Naive thymus-derived CD4-positive, alpha-beta T cell (primary cell): Measurements from ENCODE around the gene ANKRD35. TPM values are rescaled to one million over a fixed set of nuclear protein-coding genes. Genes with fewer than 3 reads are reported as not detected.

Experiments used
- ATAC-seq: fragments of 150-1000 bp; cut with Tn5 transposase; 2 replicates; pipeline ENCODE4 v1.10.0; 2021; ENCODE audit warnings: mild to moderate bottlenecking, moderate library complexity
- CTCF ChIA-PET: fragments of 350-600 bp; sonication (Branson Sonifier 250); formaldehyde crosslinking; loops from one replicate; lab custom pipeline; 2021; ENCODE audit warnings: antibody characterized with exemption; lab: Charles Lee
- POLR2A ChIA-PET: fragments of 350-600 bp; sonication (Branson Sonifier 250); formaldehyde crosslinking; loops from one replicate; lab custom pipeline; 2021; ENCODE audit warnings: antibody characterized with exemption, inconsistent platforms; lab: Charles Lee
- DNase-seq, 9 donors: peaks; one replicate each; pipeline versions ENCODE4 v3.0.0 to v3.0.0-alpha.2; 2020 to 2022; ENCODE audit warnings: mixed read lengths in 1 of 9
- H3K27ac ChIP-seq: one replicate; pipeline ENCODE4 v1.7.0; 2013; ENCODE audit warnings: mild to moderate bottlenecking, low read depth, low read length, moderate library complexity
- H3K27me3 ChIP-seq, 2 donors: one replicate each; pipeline ENCODE4 v1.7.0; 2013; ENCODE audit warnings: low read length in 2 of 2, mild to moderate bottlenecking in 2 of 2, moderate library complexity in 2 of 2; ENCODE audit not compliant: control insufficient read depth in 2 of 2, insufficient read depth in 2 of 2
- H3K36me3 ChIP-seq, 3 experiments: 1 replicate in 2 of 3; 2 replicates in 1 of 3; pipeline ENCODE4 v1.7.0; 2013; ENCODE audit warnings: low read length in 3 of 3, mild to moderate bottlenecking in 3 of 3, moderate library complexity in 1 of 3; ENCODE audit not compliant: insufficient read depth in 3 of 3, control insufficient read depth in 2 of 3
- H3K4me1 ChIP-seq, 2 donors: one replicate each; pipeline ENCODE4 v1.7.0; 2013; ENCODE audit warnings: low read length in 2 of 2, mild to moderate bottlenecking in 2 of 2, moderate library complexity in 1 of 2; ENCODE audit not compliant: control insufficient read depth in 2 of 2, insufficient read depth in 2 of 2
- H3K4me3 ChIP-seq: 2 replicates; pipeline ENCODE4 v1.7.0; 2013; ENCODE audit warnings: mild to moderate bottlenecking, low read length
- H3K9me3 ChIP-seq, 3 experiments: 1 replicate in 2 of 3; 2 replicates in 1 of 3; pipeline ENCODE4 v1.7.0; 2013; ENCODE audit warnings: low read length in 3 of 3; ENCODE audit not compliant: control insufficient read depth in 2 of 3
- H3K27ac Mint-ChIP-seq, 9 donors: one replicate each; pipeline ENCODE4 v1.8.0; 2020 to 2022; ENCODE audit warnings: mixed read lengths in 9 of 9, mild to moderate bottlenecking in 8 of 9, moderate library complexity in 5 of 9, inconsistent platforms in 2 of 9
- H3K27me3 Mint-ChIP-seq, 5 donors: one replicate each; pipeline ENCODE4 v1.8.0; 2021 to 2022; ENCODE audit warnings: mixed read lengths in 5 of 5, mild to moderate bottlenecking in 1 of 5
- H3K36me3 Mint-ChIP-seq, 5 donors: one replicate each; pipeline ENCODE4 v1.8.0; 2020 to 2022; ENCODE audit warnings: mixed read lengths in 5 of 5, mild to moderate bottlenecking in 3 of 5, inconsistent platforms in 1 of 5
- H3K4me1 Mint-ChIP-seq, 7 donors: one replicate each; pipeline ENCODE4 v1.8.0; 2020 to 2022; ENCODE audit warnings: mixed read lengths in 7 of 7, mild to moderate bottlenecking in 3 of 7, inconsistent platforms in 1 of 7
- H3K4me3 Mint-ChIP-seq, 10 donors: one replicate each; pipeline ENCODE4 v1.8.0; 2020 to 2022; ENCODE audit warnings: mild to moderate bottlenecking in 10 of 10, mixed read lengths in 10 of 10, moderate library complexity in 6 of 10, inconsistent platforms in 2 of 10
- H3K9me3 Mint-ChIP-seq, 11 donors: one replicate each; pipeline ENCODE4 v1.8.0; 2020 to 2022; ENCODE audit warnings: mixed read lengths in 11 of 11, mild to moderate bottlenecking in 4 of 11, inconsistent platforms in 1 of 11, moderate library complexity in 1 of 11
- intact Hi-C, 2 donors: fragments of 100-400 bp; cut with micrococcal nuclease; formaldehyde crosslinking; loops; one replicate each; pipeline ENCODE4 v1.15.1; 2023
- polyA plus RNA-seq, 2 donors: library from polyadenylated mRNA; unstranded; fragments of 300-500 nt; fragmentation: Illumina TruSeq; gene quantifications; one replicate each; pipeline ENCODE4 v1.2.3, GENCODE V29; 2021
- total RNA-seq, 6 experiments: library from RNA in 5 of 6; stranded (reverse) in 5 of 6; gene quantifications; 1 replicate in 5 of 6; 2 replicates in 1 of 6; pipeline ENCODE4 v1.2.3 and lab custom pipeline; 2021 to 2026

ANKRD35 gene
- total and polyA plus RNA-seq, 7 experiments from 2014 or later, result 0.12 to 0.58 (median 0.14) TPM; not detected in 3

DNA sequence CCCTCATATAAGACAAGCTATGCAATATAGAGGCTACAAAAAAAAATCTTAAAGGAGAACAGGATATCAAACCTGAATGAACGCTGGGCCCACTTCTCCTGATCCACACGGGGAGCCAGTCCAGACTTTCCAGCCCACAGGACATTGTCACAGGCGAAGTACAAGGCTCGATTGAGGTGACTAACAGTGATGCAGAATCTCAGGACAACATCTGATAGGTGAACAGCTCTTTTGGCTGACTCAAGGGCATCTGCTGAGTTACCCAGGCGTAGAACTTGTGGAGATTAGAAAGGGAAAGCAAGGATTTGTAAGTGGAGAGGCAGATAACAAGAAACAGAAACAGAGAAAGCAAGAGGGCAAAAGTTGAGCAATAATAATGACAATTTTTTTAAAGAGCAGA is 31.1 kb upstream of the ANKRD35 start:
- ATAC-seq (no peak), DNase-seq (no peak)
- H3K9me3 ChIP-seq, result no peaks in the 10 kb centered on the region
- Mint-ChIP-seq H3K4me1 (peaks cover 27 to 65% (median 55%) of the 10 kb centered on the region in 7 donors), H3K4me3 (peak overlapping the region; percentile 63 to 98 (median 94)), H3K36me3 (peaks cover 0 to 40% (median 23%) of the 10 kb centered on the region in 5 donors), H3K9me3 (no peaks in the 10 kb centered on the region), H3K27ac (peak overlapping the region in 7 of 9 donors; percentile 26 to 96 (median 85)), H3K27me3 (no peaks in the 10 kb centered on the region)
- ChIA-PET POLR2A (interaction anchor here (0.7 to 5.6 kb wide), 5 partner anchors 11 to 57 kb away, joined by 3 to 58 read pairs (median 4); partner anchors contain the start of genes ANKRD34A, LIX1L, POLR3GL and RBM8A), CTCF (interaction anchor here (1.0 to 3.2 kb wide), 3 partner anchors 21 to 71 kb away, joined by 4 to 11 read pairs (median 4); partner anchors contain the start of genes ANKRD34A, NUDT17 and POLR3GL)
- H3K36me3 ChIP-seq, result peaks cover 5 to 50% (median 8%) of the 10 kb centered on the region in 3 experiments
- H3K4me3 ChIP-seq, result no peak overlapping the region
- intact Hi-C loops, result loop anchor here in 1 of 2 donors (5.0 kb wide), 1 partner anchor 61 kb away; no protein-coding TSS in a partner anchor
- peaks cover 21 to 23% of the 10 kb centered on the region in 2 donors for H3K4me1 ChIP-seq
- no peaks in the 10 kb centered on the region for H3K27me3 ChIP-seq
- no peak overlapping the region for H3K27ac ChIP-seq

DNA sequence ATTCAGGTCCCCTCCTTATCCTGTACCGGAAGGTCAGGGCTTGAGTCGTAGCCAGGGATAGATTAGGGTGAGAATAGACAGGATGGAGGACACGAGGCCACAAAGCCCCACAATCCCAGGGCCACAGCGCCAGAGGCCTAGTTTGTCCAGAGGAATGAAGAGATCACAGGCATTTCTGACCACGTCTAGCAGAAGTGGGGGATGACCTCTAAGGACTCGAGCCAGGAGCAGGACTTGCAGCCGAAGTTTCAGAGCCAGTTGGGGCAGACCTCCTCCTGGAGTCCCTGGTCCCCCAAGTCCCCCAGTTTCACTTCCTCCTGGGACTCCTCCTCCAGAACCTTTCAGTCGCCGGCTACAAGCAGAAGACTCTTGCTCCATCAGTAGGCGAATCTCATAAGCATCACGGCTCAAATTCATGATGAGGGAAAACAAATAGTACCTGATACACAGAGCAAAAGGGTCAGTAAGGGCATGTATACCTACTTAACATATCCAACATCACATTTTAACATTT is 26.5 kb upstream of the ANKRD35 start:
- peaks cover 0 to under 1% of the 10 kb centered on the region in 2 donors for H3K4me1 ChIP-seq
- ChIA-PET POLR2A (no interaction called here), CTCF (interaction anchor here (0.7 to 4.7 kb wide), 4 partner anchors 11 to 100 kb away, joined by 3 to 41 read pairs (median 4); partner anchors contain the start of gene NUDT17)
- Mint-ChIP-seq H3K27me3 (no peaks in the 10 kb centered on the region), H3K4me1 (peaks cover 12 to 37% (median 31%) of the 10 kb centered on the region in 7 donors), H3K4me3 (no peak overlapping the region), H3K27ac (peak overlapping the region in 3 of 9 donors; percentile 10 to 74 (median 56)), H3K36me3 (peaks cover 0 to 40% (median 27%) of the 10 kb centered on the region in 5 donors), H3K9me3 (no peaks in the 10 kb centered on the region)
- DNase-seq (no peak), ATAC-seq (no peak)
- no peak overlapping the region for H3K4me3 ChIP-seq
- H3K9me3 ChIP-seq, result no peaks in the 10 kb centered on the region
- H3K27ac ChIP-seq, result no peak overlapping the region
- intact Hi-C loops, result no loop called here
- peaks cover 8 to 58% (median 12%) of the 10 kb centered on the region in 3 experiments for H3K36me3 ChIP-seq
- no peaks in the 10 kb centered on the region for H3K27me3 ChIP-seq

DNA sequence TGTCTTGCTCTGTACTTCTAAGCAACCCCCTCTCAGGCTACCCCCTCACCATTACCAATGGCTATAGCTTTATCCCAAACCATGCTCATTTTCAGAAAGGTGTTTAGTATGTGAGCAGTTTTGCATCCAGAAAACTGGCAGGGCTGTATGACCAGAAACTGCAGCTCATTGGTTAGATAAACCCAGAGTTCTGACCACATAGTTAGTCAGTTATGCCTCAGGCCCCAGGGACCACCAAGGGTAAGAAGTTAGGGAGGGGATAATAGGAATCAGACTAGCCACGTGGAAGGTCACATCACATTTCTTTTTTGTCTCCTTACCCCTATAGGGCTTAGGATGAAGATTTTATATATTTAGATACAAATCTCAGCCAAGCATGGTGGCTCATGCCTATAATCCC is 23.0 kb upstream of the ANKRD35 start:
- CTCF ChIA-PET, result interaction anchor here (4.7 kb wide), 1 partner anchor 63 kb away, joined by 41 read pairs; the partner anchor contains the start of gene NUDT17
- H3K36me3 Mint-ChIP-seq, result peaks cover 0 to 24% (median 10%) of the 10 kb centered on the region in 5 donors

DNA sequence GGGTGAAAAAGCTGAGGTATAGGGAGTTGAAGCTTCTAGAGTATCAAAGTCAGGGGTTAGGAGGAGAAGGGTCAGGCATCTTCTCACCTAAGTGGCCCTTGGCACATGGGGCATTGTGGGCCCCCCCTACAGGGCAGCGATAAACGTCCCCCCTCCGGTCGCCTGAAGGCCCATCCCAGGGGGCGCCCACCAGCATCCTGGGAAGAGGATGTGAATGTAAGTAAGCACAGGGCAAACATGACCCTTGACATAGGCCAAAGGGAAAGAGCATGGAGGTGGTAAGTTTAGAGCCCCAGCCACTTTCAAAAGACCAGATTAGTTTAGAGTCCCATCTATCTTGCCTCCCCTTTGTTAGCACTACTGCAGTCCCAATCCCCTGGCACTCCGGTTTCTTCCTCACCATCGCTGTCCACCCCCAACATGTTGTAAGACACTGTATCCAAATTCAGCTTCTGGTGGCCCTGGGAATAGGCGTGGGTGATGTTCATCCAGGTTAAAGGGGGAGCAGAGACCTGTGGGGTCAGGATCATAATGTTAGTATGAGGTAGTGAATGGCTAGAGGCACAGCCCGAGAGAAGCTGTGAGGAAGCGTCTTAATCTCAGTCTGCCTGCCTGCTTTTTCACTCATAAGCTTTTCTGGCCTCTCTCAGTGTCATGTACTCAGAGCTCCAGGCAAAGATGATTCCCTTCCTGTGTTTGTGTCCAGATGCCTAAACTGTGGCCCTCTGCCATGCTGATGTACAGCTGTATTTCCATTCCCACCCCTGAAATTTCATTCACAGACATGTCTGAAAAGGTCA is 21.5 kb upstream of the ANKRD35 start:
- POLR2A ChIA-PET, result interaction anchor here (0.6 to 1.6 kb wide), 2 partner anchors 59 to 61 kb away, joined by 3 to 7 read pairs; partner anchors contain the start of gene NUDT17
- Mint-ChIP-seq H3K27ac (peak overlapping the region in 1 of 9 donors; percentile 49), H3K4me1 (peaks cover 0 to 16% (median 5%) of the 10 kb centered on the region in 7 donors)

More for the DNA sequence above, 23.0 kb upstream of the ANKRD35 start:
- intact Hi-C loops, result no loop called here
- peaks cover 0 to 29% (median 8%) of the 10 kb centered on the region in 3 experiments for H3K36me3 ChIP-seq
- no peaks in the 10 kb centered on the region for H3K27me3 Mint-ChIP-seq
- H3K4me1 Mint-ChIP-seq, result peaks cover 1 to 21% (median 7%) of the 10 kb centered on the region in 7 donors
- POLR2A ChIA-PET, result interaction anchor here (1.4 to 1.6 kb wide), 3 partner anchors 19 to 63 kb away, joined by 4 to 7 read pairs (median 5); partner anchors contain the start of genes ANKRD34A, NUDT17, POLR3GL and RBM8A
- H3K4me3 ChIP-seq, result no peak overlapping the region
- ATAC-seq (no peak), DNase-seq (no peak)
- no peak overlapping the region for H3K27ac ChIP-seq
- no peaks in the 10 kb centered on the region for H3K9me3 Mint-ChIP-seq
- H3K27ac Mint-ChIP-seq, result no peak overlapping the region
- H3K27me3 ChIP-seq, result no peaks in the 10 kb centered on the region
- H3K9me3 ChIP-seq, result no peaks in the 10 kb centered on the region
- H3K4me1 ChIP-seq, result no peaks in the 10 kb centered on the region
- H3K4me3 Mint-ChIP-seq, result no peak overlapping the region

DNA sequence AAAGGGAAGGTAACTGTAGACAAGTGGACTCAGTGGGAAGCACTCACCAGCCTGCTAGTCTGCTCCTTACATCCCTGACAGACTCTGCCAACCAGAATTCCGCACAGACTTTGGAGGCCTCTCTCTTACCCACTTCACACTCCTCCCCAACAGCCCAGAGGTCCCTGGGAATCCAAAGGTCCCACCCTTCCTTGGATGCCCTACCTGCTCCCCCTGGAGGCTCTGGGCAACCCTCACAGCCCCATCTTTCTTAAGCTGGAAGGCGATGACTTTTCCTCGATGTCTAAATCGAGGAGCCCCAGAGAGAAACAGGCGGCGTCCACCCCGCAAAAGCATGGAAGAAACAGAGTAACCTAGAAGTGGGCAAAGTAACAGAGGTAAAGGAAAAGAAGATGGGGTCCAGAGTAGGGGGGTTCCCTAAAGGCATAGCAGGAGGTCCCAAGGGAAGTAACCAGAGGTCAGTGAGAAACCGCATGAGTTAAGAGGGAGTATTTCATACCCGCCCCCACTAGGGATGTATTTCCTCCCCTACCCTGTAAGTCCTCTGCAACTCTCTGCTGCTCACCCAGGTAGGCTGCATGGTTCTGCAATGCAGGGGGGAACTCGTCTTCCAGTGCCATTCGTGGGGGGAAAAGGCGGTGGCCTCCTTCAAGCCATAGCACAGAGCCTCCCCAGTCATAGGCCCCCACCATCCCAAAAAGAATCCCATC is 15.8 kb upstream of the ANKRD35 start:
- Histone ChIP-seq H3K4me3 (no peak overlapping the region), H3K27ac (no peak overlapping the region), H3K36me3 (peaks cover 0 to 10% (median 0%) of the 10 kb centered on the region in 3 experiments), H3K4me1 (no peaks in the 10 kb centered on the region), H3K27me3 (no peaks in the 10 kb centered on the region), H3K9me3 (no peaks in the 10 kb centered on the region)
- no peaks in the 10 kb centered on the region for H3K4me1 Mint-ChIP-seq
- POLR2A ChIA-PET, result interaction anchor here (0.6 kb wide), 1 partner anchor 22 kb away, joined by 4 read pairs; no protein-coding TSS in a partner anchor
- ATAC-seq, result no peak
- no peaks in the 10 kb centered on the region for H3K27me3 Mint-ChIP-seq
- intact Hi-C loops, result no loop called here
- CTCF ChIA-PET, result no interaction called here
- no peak for DNase-seq
- peaks cover 0 to 31% (median 8%) of the 10 kb centered on the region in 5 donors for H3K36me3 Mint-ChIP-seq
- no peaks in the 10 kb centered on the region for H3K9me3 Mint-ChIP-seq
- peak overlapping the region in 1 of 9 donors; percentile 6 for H3K27ac Mint-ChIP-seq
- no peak overlapping the region for H3K4me3 Mint-ChIP-seq

More for the DNA sequence above, 21.5 kb upstream of the ANKRD35 start:
- peaks cover 0 to 16% (median 7%) of the 10 kb centered on the region in 3 experiments for H3K36me3 ChIP-seq
- H3K27me3 ChIP-seq, result no peaks in the 10 kb centered on the region
- no peak for ATAC-seq
- intact Hi-C loops, result no loop called here
- no peak for DNase-seq
- H3K27me3 Mint-ChIP-seq, result no peaks in the 10 kb centered on the region
- H3K4me3 ChIP-seq, result no peak overlapping the region
- H3K36me3 Mint-ChIP-seq, result peaks cover 0 to 16% (median 11%) of the 10 kb centered on the region in 5 donors
- H3K27ac ChIP-seq, result no peak overlapping the region
- CTCF ChIA-PET, result interaction anchor here (0.6 to 1.2 kb wide), 3 partner anchors 26 to 125 kb away, joined by 3 read pairs; no protein-coding TSS in a partner anchor
- no peak overlapping the region for H3K4me3 Mint-ChIP-seq
- no peaks in the 10 kb centered on the region for H3K9me3 ChIP-seq
- H3K4me1 ChIP-seq, result no peaks in the 10 kb centered on the region
- H3K9me3 Mint-ChIP-seq, result no peaks in the 10 kb centered on the region

DNA sequence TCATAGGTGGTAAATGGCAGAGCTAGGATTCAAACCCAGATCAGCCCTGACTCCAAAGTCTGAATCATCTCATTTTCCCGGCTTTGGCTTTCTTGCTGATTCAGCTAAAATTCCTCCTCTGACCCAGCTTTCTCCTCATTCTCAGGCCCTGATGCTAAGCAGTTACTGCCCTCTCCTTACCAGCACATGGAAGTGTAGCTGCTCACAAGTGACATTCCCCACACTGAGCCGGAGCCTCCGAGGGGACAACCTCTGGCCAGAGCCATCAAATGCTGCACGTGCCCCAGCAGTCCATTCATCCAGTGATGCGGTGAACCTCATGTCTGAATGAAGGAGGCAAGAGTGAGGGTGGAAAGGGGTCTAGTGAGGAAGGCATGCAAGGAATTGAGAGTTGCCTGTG is 13.1 kb upstream of the ANKRD35 start:
- DNase-seq, result no peak
- H3K4me3 ChIP-seq, result no peak overlapping the region
- H3K9me3 Mint-ChIP-seq, result no peaks in the 10 kb centered on the region
- H3K36me3 Mint-ChIP-seq, result peaks cover 0 to 30% (median 8%) of the 10 kb centered on the region in 5 donors
- H3K27ac Mint-ChIP-seq, result no peak overlapping the region
- CTCF ChIA-PET, result no interaction called here
- H3K27ac ChIP-seq, result no peak overlapping the region
- H3K27me3 ChIP-seq, result no peaks in the 10 kb centered on the region
- POLR2A ChIA-PET, result no interaction called here
- H3K4me1 Mint-ChIP-seq, result no peaks in the 10 kb centered on the region
- no peak for ATAC-seq
- H3K27me3 Mint-ChIP-seq, result no peaks in the 10 kb centered on the region
- H3K9me3 ChIP-seq, result no peaks in the 10 kb centered on the region
- H3K36me3 ChIP-seq, result peaks cover 0 to 10% (median 0%) of the 10 kb centered on the region in 3 experiments
- intact Hi-C loops, result no loop called here
- no peaks in the 10 kb centered on the region for H3K4me1 ChIP-seq
- H3K4me3 Mint-ChIP-seq, result no peak overlapping the region
